ENCODE measurements around the gene ZNF687.

GRCh38 chr1:151282883-151283725 lies 1.0 kb downstream of the ZNF687 start:
- TF ChIP-seq, protein P1, sequence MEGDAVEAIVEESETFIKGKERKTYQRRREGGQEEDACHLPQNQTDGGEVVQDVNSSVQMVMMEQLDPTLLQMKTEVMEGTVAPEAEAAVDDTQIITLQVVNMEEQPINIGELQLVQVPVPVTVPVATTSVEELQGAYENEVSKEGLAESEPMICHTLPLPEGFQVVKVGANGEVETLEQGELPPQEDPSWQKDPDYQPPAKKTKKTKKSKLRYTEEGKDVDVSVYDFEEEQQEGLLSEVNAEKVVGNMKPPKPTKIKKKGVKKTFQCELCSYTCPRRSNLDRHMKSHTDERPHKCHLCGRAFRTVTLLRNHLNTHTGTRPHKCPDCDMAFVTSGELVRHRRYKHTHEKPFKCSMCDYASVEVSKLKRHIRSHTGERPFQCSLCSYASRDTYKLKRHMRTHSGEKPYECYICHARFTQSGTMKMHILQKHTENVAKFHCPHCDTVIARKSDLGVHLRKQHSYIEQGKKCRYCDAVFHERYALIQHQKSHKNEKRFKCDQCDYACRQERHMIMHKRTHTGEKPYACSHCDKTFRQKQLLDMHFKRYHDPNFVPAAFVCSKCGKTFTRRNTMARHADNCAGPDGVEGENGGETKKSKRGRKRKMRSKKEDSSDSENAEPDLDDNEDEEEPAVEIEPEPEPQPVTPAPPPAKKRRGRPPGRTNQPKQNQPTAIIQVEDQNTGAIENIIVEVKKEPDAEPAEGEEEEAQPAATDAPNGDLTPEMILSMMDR (conservative IDR thresholded peaks at IDR 0.05; ENCODE audit: low read depth, low read length), result no peak
- no peak for TF ChIP-seq EZH2 (IDR thresholded peaks at IDR 0.05; ENCODE audit: borderline replicate concordance, low read depth, low read length, poor library complexity, severe bottlenecking)

All from A673 (cell line).